Breast epithelium (tissue), 4 donors: ENCODE measurements around the gene GSTM1. TPM values are rescaled to one million over a fixed set of nuclear protein-coding genes. Genes with fewer than 3 reads are reported as not detected.

Experiments
- DNase-seq, 2 donors: peaks; one replicate each; pipeline ENCODE4 v3.0.0-alpha.2; 2019; ENCODE audit warnings: low spot score in 2 of 2
- H3K27ac ChIP-seq, 2 donors: fragments of 200-600 bp; sonication (generic) in 1 of 2; one replicate each; pipeline ENCODE4 v1.5.1; 2016 to 2019; ENCODE audit warnings: mild to moderate bottlenecking in 1 of 2
- H3K27me3 ChIP-seq, 2 donors: fragments of 200-600 bp; sonication (generic) in 1 of 2; one replicate each; pipeline versions ENCODE4 v1.5.1 to v1.6.0; 2017 to 2019; ENCODE audit warnings: control low read depth in 1 of 2, mild to moderate bottlenecking in 1 of 2
- H3K36me3 ChIP-seq: fragments of 200-600 bp; one replicate; pipeline ENCODE4 v1.5.1; 2019
- H3K4me1 ChIP-seq, 2 donors: fragments of 200-600 bp; sonication (generic); one replicate each; pipeline ENCODE4 v1.5.1; 2016 to 2019; ENCODE audit warnings: control low read depth in 1 of 2
- H3K4me3 ChIP-seq, 3 donors: fragments of 200-600 bp; sonication (generic); 1 replicate in 2 of 3; 2 replicates in 1 of 3; pipeline ENCODE4 v1.5.1; 2016 to 2019; ENCODE audit warnings: mild to moderate bottlenecking in 3 of 3, moderate library complexity in 2 of 3
- H3K9me3 ChIP-seq, 2 donors: fragments of 200-600 bp; sonication (generic) in 1 of 2; one replicate each; pipeline ENCODE4 v1.5.1; 2016 to 2019; ENCODE audit warnings: control low read depth in 1 of 2
- POLR2A ChIP-seq: fragments of 450-650 bp; IDR thresholded peaks from one replicate; pipeline ENCODE4 v1.6.1; 2016; ENCODE audit warnings: antibody characterized with exemption, mild to moderate bottlenecking, moderate library complexity
- POLR2AphosphoS5 ChIP-seq, 3 donors: sonication (generic); formaldehyde crosslinking; IDR thresholded peaks; one replicate each; pipeline ENCODE4 v1.6.1; 2017; ENCODE audit warnings: antibody characterized with exemption in 3 of 3
- intact Hi-C: fragments of 100-400 bp; cut with DNase I; formaldehyde crosslinking; loops from one replicate; pipeline ENCODE4 v1.15.1; 2023; ENCODE audit warnings: low total_unique reads
- total RNA-seq, 3 donors: library from RNA; depleted of rRNA; stranded (reverse); fragments of >200 nt; gene quantifications; one replicate each; pipeline ENCODE4 v1.1.0, GENCODE V29; 2016
- TF ChIP-seq, protein P1 (sequence below), 3 donors: fragments of 450-650 bp; IDR thresholded peaks; one replicate each; pipeline ENCODE4 v1.5.1; 2016 to 2017; ENCODE audit warnings: antibody characterized with exemption in 3 of 3, mild to moderate bottlenecking in 3 of 3, moderate library complexity in 3 of 3

GSTM1 gene
- total RNA-seq, 3 donors from 2014 or later = 33.8 TPM; not detected in 2

DNA sequence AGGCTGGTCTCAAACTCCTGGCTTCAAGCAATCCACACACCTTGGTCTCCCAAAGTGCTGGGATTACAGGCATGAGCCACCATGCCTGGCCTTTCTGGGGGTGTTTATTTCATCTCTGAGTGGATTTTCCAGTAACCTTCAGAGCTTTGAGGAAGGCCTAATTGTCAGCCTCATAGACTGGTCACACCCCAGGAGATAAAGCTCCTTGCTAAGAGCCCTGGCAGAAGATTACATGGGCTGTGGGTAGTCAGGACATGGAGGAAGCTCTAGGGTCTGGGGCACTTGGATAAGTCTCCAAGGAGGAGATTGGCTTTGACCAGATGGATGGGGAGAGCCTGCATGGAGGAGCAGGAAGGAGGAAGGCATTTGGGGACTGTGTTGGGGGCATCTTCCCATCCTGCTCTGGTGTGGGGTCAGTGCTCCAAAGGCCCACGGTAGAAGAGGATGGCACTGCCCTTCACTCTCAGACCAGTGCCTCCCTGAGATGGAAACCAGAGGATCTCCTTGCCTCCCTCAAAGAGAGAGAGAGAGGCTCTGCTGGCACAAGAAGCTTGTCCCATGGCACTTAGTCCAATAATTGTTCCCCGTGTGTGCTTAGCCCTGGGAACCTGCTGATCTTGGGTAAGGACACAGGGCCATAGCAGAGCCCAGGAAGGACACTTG lies 46.4 kb upstream of the GSTM1 start:
- Histone ChIP-seq H3K36me3 (no peaks in the 10 kb centered on the region), H3K27ac (no peak overlapping the region), H3K4me1 (no peaks in the 10 kb centered on the region), H3K4me3 (no peak overlapping the region), H3K9me3 (no peaks in the 10 kb centered on the region), H3K27me3 (no peaks in the 10 kb centered on the region)
- no peak for DNase-seq
- intact Hi-C loops = no loop called here
- TF ChIP-seq POLR2AphosphoS5 (IDR thresholded peaks at IDR 0.05) (no peak), POLR2A (no peak)
- TF ChIP-seq, protein P1, sequence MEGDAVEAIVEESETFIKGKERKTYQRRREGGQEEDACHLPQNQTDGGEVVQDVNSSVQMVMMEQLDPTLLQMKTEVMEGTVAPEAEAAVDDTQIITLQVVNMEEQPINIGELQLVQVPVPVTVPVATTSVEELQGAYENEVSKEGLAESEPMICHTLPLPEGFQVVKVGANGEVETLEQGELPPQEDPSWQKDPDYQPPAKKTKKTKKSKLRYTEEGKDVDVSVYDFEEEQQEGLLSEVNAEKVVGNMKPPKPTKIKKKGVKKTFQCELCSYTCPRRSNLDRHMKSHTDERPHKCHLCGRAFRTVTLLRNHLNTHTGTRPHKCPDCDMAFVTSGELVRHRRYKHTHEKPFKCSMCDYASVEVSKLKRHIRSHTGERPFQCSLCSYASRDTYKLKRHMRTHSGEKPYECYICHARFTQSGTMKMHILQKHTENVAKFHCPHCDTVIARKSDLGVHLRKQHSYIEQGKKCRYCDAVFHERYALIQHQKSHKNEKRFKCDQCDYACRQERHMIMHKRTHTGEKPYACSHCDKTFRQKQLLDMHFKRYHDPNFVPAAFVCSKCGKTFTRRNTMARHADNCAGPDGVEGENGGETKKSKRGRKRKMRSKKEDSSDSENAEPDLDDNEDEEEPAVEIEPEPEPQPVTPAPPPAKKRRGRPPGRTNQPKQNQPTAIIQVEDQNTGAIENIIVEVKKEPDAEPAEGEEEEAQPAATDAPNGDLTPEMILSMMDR (IDR thresholded peaks at IDR 0.05) = no peak

DNA sequence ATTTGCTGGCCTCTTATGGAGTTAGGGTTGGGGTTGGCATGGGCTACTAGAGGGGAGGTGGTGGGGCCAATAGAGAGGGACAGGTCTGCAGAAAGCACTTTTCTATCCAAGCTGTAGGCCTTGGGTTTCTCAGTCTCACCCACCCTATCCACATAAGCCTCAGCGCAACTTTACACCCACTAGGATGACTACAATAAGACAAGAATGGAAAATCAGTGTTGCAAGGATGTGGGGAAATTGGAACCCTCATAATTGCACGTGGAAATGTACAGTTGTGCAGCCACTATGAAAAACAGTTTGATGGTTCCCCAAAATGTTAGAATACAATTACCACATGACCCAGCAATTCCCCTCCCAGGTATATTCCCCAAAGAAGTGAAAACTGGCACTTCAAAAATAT lies 45.8 kb upstream of the GSTM1 start:
- intact Hi-C loops = no loop called here
- DNase-seq = no peak
- no peak for TF ChIP-seq POLR2AphosphoS5 (IDR thresholded peaks at IDR 0.05)
- TF ChIP-seq, protein P1 (IDR thresholded peaks at IDR 0.05) = no peak
- TF ChIP-seq POLR2A = no peak
- H3K4me3 ChIP-seq = no peak overlapping the region
- H3K9me3 ChIP-seq = no peaks in the 10 kb centered on the region
- H3K27ac ChIP-seq = no peak overlapping the region
- H3K4me1 ChIP-seq = no peaks in the 10 kb centered on the region
- H3K36me3 ChIP-seq = no peaks in the 10 kb centered on the region
- no peaks in the 10 kb centered on the region for H3K27me3 ChIP-seq

DNA sequence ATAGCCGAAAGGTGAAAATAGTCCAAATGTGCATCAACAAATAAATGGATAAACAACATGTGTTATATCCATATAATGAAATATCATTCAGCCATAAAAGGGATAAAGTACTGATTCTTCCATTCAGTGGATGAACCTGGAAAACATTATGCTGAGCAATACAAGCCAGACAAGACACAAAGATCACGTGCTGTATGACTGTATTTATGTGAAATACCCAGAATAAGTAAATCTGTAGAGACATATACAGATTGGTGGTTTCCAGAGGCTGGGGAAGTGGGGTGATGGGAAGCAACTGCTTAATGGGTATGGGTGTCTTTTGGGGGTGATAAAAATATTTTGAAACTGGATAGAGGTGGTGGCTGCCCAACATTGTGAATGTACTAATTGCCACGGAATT lies 45.0 kb upstream of the GSTM1 start:
- no peaks in the 10 kb centered on the region for H3K4me1 ChIP-seq
- no peaks in the 10 kb centered on the region for H3K9me3 ChIP-seq
- DNase-seq = no peak
- H3K27ac ChIP-seq = no peak overlapping the region
- no peak for TF ChIP-seq POLR2AphosphoS5 (IDR thresholded peaks at IDR 0.05)
- TF ChIP-seq, protein P1 (IDR thresholded peaks at IDR 0.05) = no peak
- no peak for TF ChIP-seq POLR2A
- no peaks in the 10 kb centered on the region for H3K36me3 ChIP-seq
- H3K4me3 ChIP-seq = no peak overlapping the region
- intact Hi-C loops = no loop called here
- no peaks in the 10 kb centered on the region for H3K27me3 ChIP-seq

DNA sequence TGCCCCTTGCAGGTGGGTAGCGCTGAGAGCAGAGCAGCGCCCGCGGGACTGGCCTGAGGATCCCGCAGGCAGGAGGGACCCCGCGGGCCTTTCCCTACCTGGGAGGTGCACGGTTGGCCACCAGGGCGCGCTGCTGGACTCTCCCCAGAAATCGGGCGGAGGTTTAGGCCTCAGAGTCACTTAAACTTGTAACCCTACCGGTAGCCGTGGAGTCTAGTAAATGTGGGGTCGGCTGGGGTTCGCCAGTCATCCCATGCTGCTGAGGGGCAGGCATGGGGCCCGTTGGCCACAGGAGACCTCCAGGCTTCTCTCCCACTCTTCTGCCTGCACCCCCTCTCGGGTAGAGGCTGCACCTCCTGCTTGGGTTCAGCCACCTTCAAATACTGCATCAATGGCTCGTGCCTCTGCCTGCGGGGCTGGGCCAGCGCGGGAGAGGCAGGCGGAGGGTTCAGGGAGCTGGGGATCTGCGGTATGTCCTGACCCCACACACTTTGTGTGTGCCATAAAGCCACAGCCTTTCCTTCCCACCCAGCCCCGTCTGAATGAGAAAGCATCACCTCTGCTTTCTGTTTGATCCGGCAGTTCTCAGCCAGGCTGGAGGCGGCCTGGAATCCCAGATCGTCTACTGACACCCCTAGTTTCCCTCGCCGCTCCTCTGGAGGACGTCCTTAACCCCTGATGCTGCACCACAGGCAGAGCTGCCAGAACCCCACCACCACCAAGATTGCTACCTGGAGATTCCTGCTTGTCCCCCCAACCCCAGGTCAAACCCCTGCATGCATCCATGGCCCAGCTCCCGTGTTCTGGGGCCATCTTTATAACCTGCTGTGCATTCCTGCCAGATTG lies 44.0 kb upstream of the GSTM1 start:
- TF ChIP-seq, protein P1 (IDR thresholded peaks at IDR 0.05) = peak; percentile 59 to 81 (median 67)
- TF ChIP-seq POLR2AphosphoS5 (IDR thresholded peaks at IDR 0.05) (no peak), POLR2A (no peak)
- intact Hi-C loops = no loop called here
- peak; percentile 43 to 85 for DNase-seq
- H3K36me3 ChIP-seq = no peaks in the 10 kb centered on the region
- peak overlapping the region in 1 of 3 donors; percentile 26 for H3K4me3 ChIP-seq
- H3K9me3 ChIP-seq = no peaks in the 10 kb centered on the region
- no peaks in the 10 kb centered on the region for H3K4me1 ChIP-seq
- peak overlapping the region in 1 of 2 donors; percentile 23 for H3K27ac ChIP-seq
- no peaks in the 10 kb centered on the region for H3K27me3 ChIP-seq

DNA sequence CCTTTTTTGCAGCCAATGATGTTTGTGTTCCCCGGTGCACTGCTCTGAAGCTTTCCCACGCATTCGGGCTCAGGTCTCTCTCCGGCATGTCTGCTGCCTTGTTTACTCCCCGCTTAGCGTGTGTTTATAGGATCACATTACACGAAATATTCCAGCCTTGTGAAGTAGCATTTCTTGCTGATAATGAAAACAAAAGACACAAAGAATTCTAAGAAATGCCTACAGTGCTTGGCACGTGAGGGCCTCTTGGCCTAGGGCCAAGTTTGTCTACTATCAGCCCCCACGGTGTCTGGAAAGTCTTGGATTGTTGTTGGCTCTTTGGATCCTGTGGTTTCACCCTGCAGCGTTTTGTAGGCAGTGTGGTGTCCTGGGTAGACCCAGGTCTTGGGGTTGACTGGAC lies 42.9 kb upstream of the GSTM1 start:
- no peaks in the 10 kb centered on the region for H3K4me1 ChIP-seq
- intact Hi-C loops = no loop called here
- H3K36me3 ChIP-seq = no peaks in the 10 kb centered on the region
- no peak overlapping the region for H3K4me3 ChIP-seq
- no peaks in the 10 kb centered on the region for H3K9me3 ChIP-seq
- H3K27me3 ChIP-seq = no peaks in the 10 kb centered on the region
- no peak overlapping the region for H3K27ac ChIP-seq
- DNase-seq = no peak
- TF ChIP-seq, protein P1 (IDR thresholded peaks at IDR 0.05) = no peak
- TF ChIP-seq POLR2A = no peak
- TF ChIP-seq POLR2AphosphoS5 (IDR thresholded peaks at IDR 0.05) = no peak
